Superior temporal gyrus (tissue), 1 donor: ENCODE measurements around the gene SUMO4.
"Not testable (repeated sequence)": the region's sequence is repeated elsewhere in the genome, so short reads cannot be mapped to it uniquely, and the experiment has no call there.

Source experiments
- DNase-seq: peaks from one replicate; pipeline ENCODE4 v3.0.0-alpha.2; 2016; ENCODE audit errors: extremely low spot score

SUMO4 gene

GRCh38 chr6:149431905-149432775 lies 32.1 kb downstream of the SUMO4 start:
- DNase-seq = peak; percentile 96

GRCh38 chr6:149433405-149433804 lies 33.3 kb downstream of the SUMO4 start:
- DNase-seq = no peak

- DNase-seq = peak; percentile 34
These were observed 33.8 kb downstream of the SUMO4 start for GRCh38 chr6:149433881-149434280.

- no peak for DNase-seq
These were observed 36.0 kb downstream of the SUMO4 start for GRCh38 chr6:149435919-149436586.

GRCh38 chr6:149436647-149437046 lies 36.6 kb downstream of the SUMO4 start:
- no peak for DNase-seq

- DNase-seq = no peak
These were observed 37.1 kb downstream of the SUMO4 start for GRCh38 chr6:149437212-149437611.

- DNase-seq = no peak
These were observed 38.8 kb downstream of the SUMO4 start for GRCh38 chr6:149438855-149439254.

GRCh38 chr6:149439626-149440025 lies 39.6 kb downstream of the SUMO4 start:
- no peak for DNase-seq

- DNase-seq = no peak
These were observed 40.9 kb downstream of the SUMO4 start for GRCh38 chr6:149440735-149441671.

- DNase-seq = no peak
These were observed 41.7 kb downstream of the SUMO4 start for GRCh38 chr6:149441740-149442139.

GRCh38 chr6:149443411-149444181 lies 43.5 kb downstream of the SUMO4 start:
- DNase-seq = no peak

- not testable (repeated sequence) for DNase-seq
These were observed 44.5 kb downstream of the SUMO4 start for GRCh38 chr6:149444360-149445094.

GRCh38 chr6:149445095-149445466 lies 45.0 kb downstream of the SUMO4 start:
- no peak for DNase-seq

GRCh38 chr6:149445573-149445972 lies 45.5 kb downstream of the SUMO4 start:
- no peak for DNase-seq

- no peak for DNase-seq
These were observed 46.8 kb downstream of the SUMO4 start for GRCh38 chr6:149446791-149447376.

GRCh38 chr6:149448821-149449453 lies 48.9 kb downstream of the SUMO4 start:
- no peak for DNase-seq

- DNase-seq = no peak
These were observed 50.0 kb downstream of the SUMO4 start for GRCh38 chr6:149449831-149450678.
